HepG2 (cell line): Measurements from ENCODE around the gene OR1I1. TPM values are rescaled to one million over a fixed set of nuclear protein-coding genes. Genes with fewer than 3 reads are reported as not detected.
"Not testable (repeated sequence)": the region's sequence is repeated elsewhere in the genome, so short reads cannot be mapped to it uniquely, and the experiment has no call there.

Source experiments
- ATAC-seq: fragments of 200-7000 bp; cut with Tn5 transposase; 3 replicates; pipeline ENCODE4 v1.9.1; 2020; ENCODE audit warnings: mild to moderate bottlenecking, moderate library complexity
- BruUV-seq: library from RNA; stranded (reverse); fragments of 400-500 nt; replicated peaks from 2 replicates; lab custom pipeline; 2021; lab: Mats Ljungman, UMichigan
- CTCF ChIA-PET: fragments of 300-600 bp; formaldehyde crosslinking; extraction: SDS; loops from one replicate; lab custom pipeline; 2021; ENCODE audit warnings: low total read pairs, inconsistent platforms, low intra/inter-chr PET ratio; lab: Yijun Ruan, JAX
- POLR2A ChIA-PET: fragments of 350-600 bp; sonication (Branson Sonifier 250); formaldehyde crosslinking; loops from one replicate; lab custom pipeline; 2020; ENCODE audit warnings: antibody characterized with exemption, inconsistent platforms; lab: Yijun Ruan, JAX
- DNase-seq: peaks from one replicate; pipeline ENCODE4 v3.0.0-alpha.2; 2015; ENCODE audit warnings: low spot score
- FAIRE-seq: peaks from 3 replicates; lab custom pipeline; 2011; peaks lifted over from hg19 to GRCh38; lab: Jason Lieb, UNC
- H2AFZ ChIP-seq: one replicate; pipeline ENCODE4 v1.6.1; 2011; ENCODE audit warnings: low read length, inconsistent platforms
- H3K27ac ChIP-seq: fragments of 300-600 bp; 3 replicates; pipeline ENCODE4 v1.8.0; 2011; ENCODE audit warnings: mixed run types, mild to moderate bottlenecking, mixed read lengths, low read length, inconsistent platforms; ENCODE audit not compliant: insufficient read depth; ENCODE audit errors: extremely low read length
- H3K27me3 ChIP-seq, 2 experiments: fragments of 200-600 bp in 1 of 2; 2 replicates in 1 of 2; 3 replicates in 1 of 2; pipeline versions ENCODE4 v1.6.0 to v1.8.0; 2011; ENCODE audit warnings: low read length in 2 of 2, mild to moderate bottlenecking in 2 of 2, moderate library complexity in 2 of 2, inconsistent platforms in 1 of 2; ENCODE audit not compliant: insufficient read depth in 2 of 2, control insufficient read depth in 1 of 2
- H3K36me3 ChIP-seq, 2 experiments: fragments of 200-600 bp in 1 of 2; replicated peaks in 1 of 2; 2 replicates in 1 of 2; 3 replicates in 1 of 2; pipeline versions ENCODE4 v1.5.1 to v1.8.0; 2011; ENCODE audit warnings: low read length in 2 of 2, inconsistent platforms in 1 of 2; ENCODE audit not compliant: insufficient read depth in 2 of 2, control insufficient read depth in 1 of 2
- H3K4me1 ChIP-seq: 2 replicates; pipeline ENCODE4 v1.5.1; 2012; ENCODE audit warnings: low read length, inconsistent platforms; ENCODE audit not compliant: insufficient read depth
- H3K4me2 ChIP-seq: 2 replicates; pipeline ENCODE4 v1.6.0; 2011; ENCODE audit warnings: low read depth, low read length, inconsistent platforms
- H3K4me3 ChIP-seq, 3 experiments: fragments of 200-600 bp in 1 of 3; sonication (generic), shearing (Covaris generic) in 1 of 3; replicated peaks in 1 of 3; 2 replicates each; pipeline ENCODE4 v1.5.1; 2011 to 2016; ENCODE audit warnings: low read length in 3 of 3, inconsistent platforms in 2 of 3, low read depth in 2 of 3, mild to moderate bottlenecking in 2 of 3, control low read depth in 1 of 3, mixed read lengths in 1 of 3; ENCODE audit not compliant: insufficient read depth in 1 of 3
- H3K79me2 ChIP-seq: one replicate; pipeline ENCODE4 v1.6.1; 2011; ENCODE audit warnings: low read length, inconsistent platforms; ENCODE audit not compliant: insufficient read depth
- H3K9ac ChIP-seq: 2 replicates; pipeline ENCODE4 v1.6.0; 2011; ENCODE audit warnings: mild to moderate bottlenecking, low read depth, low read length, inconsistent platforms; ENCODE audit not compliant: insufficient read depth
- H3K9me3 ChIP-seq: 2 replicates; pipeline ENCODE4 v1.5.1; 2012; ENCODE audit warnings: mild to moderate bottlenecking, low read length
- H4K20me1 ChIP-seq: 2 replicates; pipeline ENCODE4 v1.6.0; 2011; ENCODE audit warnings: inconsistent platforms, mild to moderate bottlenecking, low read length, moderate library complexity; ENCODE audit not compliant: insufficient read depth
- CBX5 ChIP-seq: sonication (generic); formaldehyde crosslinking; IDR thresholded peaks from 2 replicates; pipeline ENCODE4 v1.4.0; 2020; ENCODE audit warnings: missing genetic modification reagents, borderline replicate concordance
- CCDC6 ChIP-seq: sonication (generic); formaldehyde crosslinking; IDR thresholded peaks from 2 replicates; pipeline ENCODE4 v1.8.1; 2022; ENCODE audit warnings: mild to moderate bottlenecking, missing genetic modification reagents, moderate library complexity
- CEBPG ChIP-seq: IDR thresholded peaks from 2 replicates; pipeline ENCODE4 v1.6.1; 2016
- FOSL2 ChIP-seq: sonication (generic); formaldehyde crosslinking; IDR thresholded peaks from 2 replicates; pipeline ENCODE4 v1.4.0; 2020; ENCODE audit warnings: missing genetic modification reagents
- FOXA1 ChIP-seq, 2 experiments: fragments of 450-650 bp in 1 of 2; sonication (generic) in 1 of 2; formaldehyde crosslinking in 1 of 2; IDR thresholded peaks; 2 replicates each; pipeline versions ENCODE4 v1.4.0 to v1.6.1; 2016 to 2020; ENCODE audit warnings: missing genetic modification reagents in 1 of 2
- FOXA3 ChIP-seq: IDR thresholded peaks from 2 replicates; pipeline ENCODE4 v1.6.1; 2016; ENCODE audit warnings: missing genetic modification reagents, missing compliant biosample characterization
- FOXK2 ChIP-seq: fragments of 450-650 bp; IDR thresholded peaks from 2 replicates; pipeline ENCODE4 v1.6.1; 2016
- FOXP1 ChIP-seq, 2 experiments: fragments of 450-650 bp in 1 of 2; IDR thresholded peaks; 2 replicates each; pipeline ENCODE4 v1.6.1; 2017 to 2018; ENCODE audit warnings: antibody characterized with exemption in 1 of 2
- GATAD2A ChIP-seq: IDR thresholded peaks from 2 replicates; pipeline ENCODE4 v1.6.1; 2016
- HDAC2 ChIP-seq: sonication (generic); formaldehyde crosslinking; IDR thresholded peaks from 2 replicates; pipeline ENCODE4 v1.4.0; 2020; ENCODE audit warnings: missing genetic modification reagents
- HMG20A ChIP-seq: IDR thresholded peaks from 2 replicates; pipeline ENCODE4 v1.6.1; 2016; ENCODE audit warnings: borderline replicate concordance
- KDM1A ChIP-seq: IDR thresholded peaks from 2 replicates; pipeline ENCODE4 v1.6.1; 2016; ENCODE audit warnings: missing compliant biosample characterization
- KLF16 ChIP-seq, 2 experiments: sonication (generic) in 1 of 2; formaldehyde crosslinking in 1 of 2; IDR thresholded peaks; 2 replicates each; pipeline versions ENCODE4 v1.6.1 to v1.8.0; 2016 to 2023; ENCODE audit warnings: missing genetic modification reagents in 2 of 2, missing compliant biosample characterization in 1 of 2
- SOX6 ChIP-seq, 2 experiments: fragments of 450-650 bp in 1 of 2; sonication (generic) in 1 of 2; formaldehyde crosslinking in 1 of 2; IDR thresholded peaks; 2 replicates each; pipeline versions ENCODE4 v1.4.0 to v1.6.1; 2017 to 2020; ENCODE audit warnings: antibody characterized with exemption in 1 of 2, mild to moderate bottlenecking in 1 of 2, missing genetic modification reagents in 1 of 2
- TEAD3 ChIP-seq: optimal IDR thresholded peaks from 2 replicates; pipeline ENCODE3; 2016; ENCODE audit warnings: borderline replicate concordance
- THAP11 ChIP-seq: IDR thresholded peaks from 2 replicates; pipeline ENCODE4 v1.6.1; 2016; ENCODE audit warnings: missing biosample characterization, missing genetic modification reagents
- ZSCAN22 ChIP-seq: sonication (generic); formaldehyde crosslinking; IDR thresholded peaks from 2 replicates; pipeline ENCODE4 v1.4.0; 2020; ENCODE audit warnings: mild to moderate bottlenecking, missing genetic modification reagents
- WGBS: methylation state at CpG from one replicate; pipeline ENCODE4 v1.1.6; 2017; ENCODE audit warnings: low lambda C conversion rate; 5-methylcytosine and 5-hydroxymethylcytosine counted together
- in situ Hi-C: cut with HindIII; loops from 2 replicates; pipeline ENCODE4 v1.10.0; 2017; ENCODE audit warnings: low pct_unique_long_range_greater_than_20kb; ENCODE audit not compliant: extremely low pct_ligation_motif_present
- intact Hi-C: fragments of 100-400 bp; cut with micrococcal nuclease; formaldehyde crosslinking; loops from one replicate; pipeline ENCODE4 v1.10.0; 2022; ENCODE audit not compliant: unreplicated experiment
- polyA plus RNA-seq, 8 experiments: library from polyadenylated mRNA; depleted of rRNA in 3 of 8; stranded (reverse) in 7 of 8; unstranded in 1 of 8; fragments of >200 nt; fragmentation: Illumina TruSeq in 4 of 8; extraction: Trizol in 4 of 8; gene quantifications; 2 replicates each; pipeline versions ENCODE4 v1.2.1 to v1.2.3, GENCODE V29; 2011 to 2016; ENCODE audit warnings: low read depth in 4 of 8, missing spikeins in 1 of 8, mixed read lengths in 1 of 8; ENCODE audit not compliant: insufficient read depth in 1 of 8
- total RNA-seq, 5 experiments: library from RNA; depleted of rRNA; stranded (reverse); fragments of >200 nt; fragmentation: Illumina TruSeq; extraction: Trizol; gene quantifications; 2 replicates each; pipeline ENCODE4 v1.2.3, GENCODE V29; 2016; ENCODE audit warnings: low read depth in 1 of 5
- TF ChIP-seq, protein P1 (sequence below): sonication (generic); IDR thresholded peaks from 2 replicates; pipeline ENCODE4 v1.6.1; 2016; ENCODE audit warnings: low read depth, borderline replicate concordance
- TF ChIP-seq, protein P2 (sequence below), 2 experiments: fragments of 450-650 bp in 1 of 2; sonication (generic) in 1 of 2; formaldehyde crosslinking; IDR thresholded peaks; 2 replicates each; pipeline versions ENCODE4 v1.5.0 to v1.8.0; 2020 to 2022; ENCODE audit warnings: mild to moderate bottlenecking in 1 of 2, missing genetic modification reagents in 1 of 2
- TF ChIP-seq, protein P3 (sequence below): sonication (generic); formaldehyde crosslinking; IDR thresholded peaks from 2 replicates; pipeline ENCODE4 v1.4.0; 2020; ENCODE audit warnings: missing genetic modification reagents
- TF ChIP-seq, protein P4 (sequence below): sonication (generic); formaldehyde crosslinking; IDR thresholded peaks from 2 replicates; pipeline ENCODE4 v1.8.1; 2023; ENCODE audit warnings: mild to moderate bottlenecking, moderate library complexity, missing genetic modification reagents

The OR1I1 gene
- total and polyA plus RNA-seq, 2 of the 13 experiments (the other 11 are each of a cell fraction or from before 2014, with no cell fraction given) = not detected

DNA sequence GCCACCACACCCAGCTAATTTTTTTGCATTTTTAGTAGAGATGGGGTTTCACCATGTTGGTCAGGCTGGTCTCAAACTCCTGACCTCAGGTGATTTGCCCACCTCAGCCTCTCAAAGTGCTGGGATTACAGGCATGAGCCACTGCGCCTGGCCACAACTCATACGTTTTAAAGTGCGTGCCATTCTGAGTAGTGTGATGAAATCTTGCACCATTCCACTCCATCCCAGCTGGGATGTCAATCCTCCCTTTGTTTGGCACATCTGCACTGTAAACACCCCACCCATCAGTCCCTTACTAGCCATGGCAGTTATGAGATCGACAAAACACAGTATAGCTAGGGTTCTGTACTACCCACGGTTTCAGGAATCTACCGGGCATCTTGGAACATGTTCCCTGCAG lies 16.0 kb downstream of the OR1I1 start:
- H3K9ac ChIP-seq; intact Hi-C loops; H3K9me3 ChIP-seq; H3K36me3 ChIP-seq; POLR2A ChIA-PET; H3K27ac ChIP-seq; H3K79me2 ChIP-seq; FAIRE-seq; H4K20me1 ChIP-seq; H3K27me3 ChIP-seq; H2AFZ ChIP-seq; BruUV-seq; CTCF ChIA-PET; H3K4me3 ChIP-seq; TF ChIP-seq SOX6, FOXA1, FOXP1 (IDR thresholded peaks at IDR 0.05): not testable (repeated sequence)
- Histone ChIP-seq H3K4me2 (peak overlapping the region; percentile 25), H3K4me1 (peaks cover 27% of the 10 kb centered on the region)
- 17% methylated on average over 6 of the region's 6 CpGs for WGBS
- DNase-seq (peak; percentile 68), ATAC-seq (peak; percentile 84)
- in situ Hi-C loops = loop anchor here (5.0 to 25.0 kb wide), 2 partner anchors 54 to 464 kb away; no protein-coding TSS in a partner anchor
- TF ChIP-seq, protein P1, sequence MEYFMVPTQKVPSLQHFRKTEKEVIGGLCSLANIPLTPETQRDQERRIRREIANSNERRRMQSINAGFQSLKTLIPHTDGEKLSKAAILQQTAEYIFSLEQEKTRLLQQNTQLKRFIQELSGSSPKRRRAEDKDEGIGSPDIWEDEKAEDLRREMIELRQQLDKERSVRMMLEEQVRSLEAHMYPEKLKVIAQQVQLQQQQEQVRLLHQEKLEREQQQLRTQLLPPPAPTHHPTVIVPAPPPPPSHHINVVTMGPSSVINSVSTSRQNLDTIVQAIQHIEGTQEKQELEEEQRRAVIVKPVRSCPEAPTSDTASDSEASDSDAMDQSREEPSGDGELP = peak; percentile 82; the same call in 1 of the 2 replicates
- TF ChIP-seq CEBPG (CRISPR knock-in tag) (peak; percentile 96), ZSCAN22 (CRISPR knock-in tag) (0 out of 2 replicates have a peak, but pooled peaks have one; percentile 73), GATAD2A (peak; percentile 64), CCDC6 (CRISPR knock-in tag) (peak; percentile 57; the same call in 1 of the 2 replicates), FOSL2 (CRISPR knock-in tag) (peak; percentile 42; the same call in 1 of the 2 replicates), TEAD3 (peak; percentile 62), FOXA3 (CRISPR knock-in tag) (peak; percentile 88), SOX6 (CRISPR knock-in tag; IDR thresholded peaks at IDR 0.05) (peak; percentile 90), KLF16 (CRISPR knock-in tag; IDR thresholded peaks at IDR 0.05) (peak in 1 of 2 experiments; percentile 52; a peak in 1 of 4 replicates), THAP11 (CRISPR knock-in tag) (peak; percentile 76), HMG20A (CRISPR knock-in tag) (peak; percentile 56), CBX5 (CRISPR knock-in tag) (peak; percentile 72), HDAC2 (0 out of 2 replicates have a peak, but pooled peaks have one; percentile 33), KDM1A (CRISPR knock-in tag) (peak; percentile 63; the same call in 1 of the 2 replicates), FOXA1 (CRISPR knock-in tag; IDR thresholded peaks at IDR 0.05) (peak; percentile 84), FOXK2 (0 out of 2 replicates have a peak, but pooled peaks have one; percentile 28), FOXP1 (CRISPR knock-in tag; IDR thresholded peaks at IDR 0.05) (peak; percentile 74)
- TF ChIP-seq, protein P2, sequence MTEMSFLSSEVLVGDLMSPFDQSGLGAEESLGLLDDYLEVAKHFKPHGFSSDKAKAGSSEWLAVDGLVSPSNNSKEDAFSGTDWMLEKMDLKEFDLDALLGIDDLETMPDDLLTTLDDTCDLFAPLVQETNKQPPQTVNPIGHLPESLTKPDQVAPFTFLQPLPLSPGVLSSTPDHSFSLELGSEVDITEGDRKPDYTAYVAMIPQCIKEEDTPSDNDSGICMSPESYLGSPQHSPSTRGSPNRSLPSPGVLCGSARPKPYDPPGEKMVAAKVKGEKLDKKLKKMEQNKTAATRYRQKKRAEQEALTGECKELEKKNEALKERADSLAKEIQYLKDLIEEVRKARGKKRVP (CRISPR knock-in tag; IDR thresholded peaks at IDR 0.05) = peak in 1 of 2 experiments; percentile 99; a peak in 2 of 4 replicates
- TF ChIP-seq, protein P3, sequence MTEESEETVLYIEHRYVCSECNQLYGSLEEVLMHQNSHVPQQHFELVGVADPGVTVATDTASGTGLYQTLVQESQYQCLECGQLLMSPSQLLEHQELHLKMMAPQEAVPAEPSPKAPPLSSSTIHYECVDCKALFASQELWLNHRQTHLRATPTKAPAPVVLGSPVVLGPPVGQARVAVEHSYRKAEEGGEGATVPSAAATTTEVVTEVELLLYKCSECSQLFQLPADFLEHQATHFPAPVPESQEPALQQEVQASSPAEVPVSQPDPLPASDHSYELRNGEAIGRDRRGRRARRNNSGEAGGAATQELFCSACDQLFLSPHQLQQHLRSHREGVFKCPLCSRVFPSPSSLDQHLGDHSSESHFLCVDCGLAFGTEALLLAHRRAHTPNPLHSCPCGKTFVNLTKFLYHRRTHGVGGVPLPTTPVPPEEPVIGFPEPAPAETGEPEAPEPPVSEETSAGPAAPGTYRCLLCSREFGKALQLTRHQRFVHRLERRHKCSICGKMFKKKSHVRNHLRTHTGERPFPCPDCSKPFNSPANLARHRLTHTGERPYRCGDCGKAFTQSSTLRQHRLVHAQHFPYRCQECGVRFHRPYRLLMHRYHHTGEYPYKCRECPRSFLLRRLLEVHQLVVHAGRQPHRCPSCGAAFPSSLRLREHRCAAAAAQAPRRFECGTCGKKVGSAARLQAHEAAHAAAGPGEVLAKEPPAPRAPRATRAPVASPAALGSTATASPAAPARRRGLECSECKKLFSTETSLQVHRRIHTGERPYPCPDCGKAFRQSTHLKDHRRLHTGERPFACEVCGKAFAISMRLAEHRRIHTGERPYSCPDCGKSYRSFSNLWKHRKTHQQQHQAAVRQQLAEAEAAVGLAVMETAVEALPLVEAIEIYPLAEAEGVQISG (CRISPR knock-in tag) = peak; percentile 24; the same call in 1 of the 2 replicates
- TF ChIP-seq, protein P4, sequence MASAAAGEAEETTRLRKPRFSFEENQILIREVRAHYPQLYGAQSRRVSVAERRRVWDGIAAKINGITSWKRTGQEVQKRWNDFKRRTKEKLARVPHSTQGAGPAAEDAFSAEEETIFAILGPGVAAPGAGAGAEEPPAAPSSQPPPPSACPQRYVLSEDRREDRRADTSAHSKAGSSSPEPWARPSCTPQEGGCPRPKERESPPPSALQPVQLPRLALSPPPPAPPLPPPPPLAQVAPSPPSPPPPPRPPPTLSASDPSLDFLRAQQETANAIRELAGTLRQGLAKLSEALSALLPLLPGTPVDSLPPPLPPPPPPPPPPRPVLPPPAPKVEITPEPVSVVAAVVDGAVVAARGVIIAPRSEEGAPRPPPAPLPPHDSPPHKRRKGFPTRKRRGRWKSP = peak; percentile 44; the same call in 1 of the 2 replicates
